Fibroblast of villous mesenchyme (primary cell): Measurements from ENCODE around the gene FHOD3. TPM values are rescaled to one million over a fixed set of nuclear protein-coding genes. Genes with fewer than 3 reads are reported as not detected.

Source experiments
- DNase-seq: peaks from one replicate; pipeline ENCODE4 v3.0.0-alpha.2; 2010; ENCODE audit warnings: low read depth
- H3K4me3 ChIP-seq: 2 replicates; pipeline ENCODE4 v1.5.1; 2011; ENCODE audit warnings: low read depth, mild to moderate bottlenecking, low read length
- CTCF ChIP-seq: IDR thresholded peaks from 2 replicates; pipeline ENCODE4 v1.5.1; 2012; ENCODE audit warnings: low read depth, mild to moderate bottlenecking, low read length; ENCODE audit not compliant: insufficient read depth
- total RNA-seq: library from RNA; depleted of rRNA; stranded (reverse); fragments of >200 nt; gene quantifications from 2 replicates; pipeline ENCODE4 v1.2.3, GENCODE V29; 2012

The FHOD3 gene
- total RNA-seq, 1 donor: 5.2 TPM

GRCh38 chr18:36316246-36316645 is 18.7 kb downstream of the FHOD3 start:
- no peak overlapping the region for H3K4me3 ChIP-seq
- no peak for TF ChIP-seq CTCF
- no peak for DNase-seq

- no peak for DNase-seq
- no peak overlapping the region for H3K4me3 ChIP-seq
These were observed 24.3 kb downstream of the FHOD3 start for GRCh38 chr18:36321658-36322407.

GRCh38 chr18:36322408-36322728 is 24.9 kb downstream of the FHOD3 start:
- DNase-seq: no peak
- H3K4me3 ChIP-seq: no peak overlapping the region
- no peak for TF ChIP-seq CTCF

More at GRCh38 chr18:36321658-36322407, 24.3 kb downstream of the FHOD3 start:
- TF ChIP-seq CTCF: no peak

- no peak for DNase-seq
- no peak overlapping the region for H3K4me3 ChIP-seq
- TF ChIP-seq CTCF: no peak
These were observed 25.2 kb downstream of the FHOD3 start for GRCh38 chr18:36322734-36323133.

GRCh38 chr18:36323421-36323820 is 25.9 kb downstream of the FHOD3 start:
- no peak for TF ChIP-seq CTCF
- H3K4me3 ChIP-seq: no peak overlapping the region
- no peak for DNase-seq

GRCh38 chr18:36325846-36326245 is 28.3 kb downstream of the FHOD3 start:
- DNase-seq: no peak
- TF ChIP-seq CTCF: no peak
- H3K4me3 ChIP-seq: no peak overlapping the region

GRCh38 chr18:36326771-36327170 is 29.3 kb downstream of the FHOD3 start:
- TF ChIP-seq CTCF: no peak
- DNase-seq: no peak
- H3K4me3 ChIP-seq: no peak overlapping the region
